DMS 273 treated with DMSO at 0.1 percent for 48 hours (cell line): Measurements from ENCODE around the gene DEUP1.
"Not testable (repeated sequence)": the region's sequence is repeated elsewhere in the genome, so short reads cannot be mapped to it uniquely, and the experiment has no call there.

Source experiments
- DNase-seq: peaks from one replicate; lab custom pipeline; 2025; lab: John Stamatoyannopoulos, UW

The DEUP1 gene

DNA sequence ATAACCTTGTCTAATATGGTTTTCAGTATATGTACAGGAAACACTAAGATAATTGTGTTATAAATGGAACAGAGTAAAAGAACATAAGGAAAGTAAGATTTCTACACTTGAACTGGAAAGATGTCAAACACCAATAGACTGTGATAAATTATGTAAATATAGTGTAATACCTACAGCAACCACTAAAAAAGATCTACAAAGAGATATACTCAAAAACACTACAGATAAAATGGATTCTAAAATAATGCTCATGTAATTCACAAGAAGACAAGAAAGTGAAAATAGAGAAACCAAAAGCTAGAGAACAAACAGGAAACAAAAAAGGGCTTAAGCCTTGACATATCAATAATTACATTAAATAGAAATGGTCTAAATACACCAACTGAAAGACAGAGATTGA, 30.9 kb downstream of the DEUP1 start:
- DNase-seq: no peak

DNA sequence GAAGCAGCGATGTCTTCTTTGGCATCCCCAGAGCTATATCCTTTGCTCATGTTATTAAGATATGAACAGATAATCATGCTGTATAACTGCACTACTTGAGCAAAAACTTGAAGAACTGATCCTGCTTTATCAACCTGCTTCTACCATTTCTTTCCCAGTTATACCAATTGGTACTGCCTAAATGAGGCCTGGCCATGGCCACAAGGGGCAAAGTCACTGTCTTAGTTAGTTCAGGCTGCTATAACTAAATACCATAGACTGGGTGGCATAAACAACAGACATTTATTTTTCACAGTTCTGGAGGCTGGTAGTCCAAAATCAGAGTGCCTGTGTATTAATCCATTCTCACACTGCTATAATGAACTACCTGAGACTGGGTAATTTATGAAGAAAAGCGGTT, 37.5 kb downstream of the DEUP1 start:
- no peak for DNase-seq

DNA sequence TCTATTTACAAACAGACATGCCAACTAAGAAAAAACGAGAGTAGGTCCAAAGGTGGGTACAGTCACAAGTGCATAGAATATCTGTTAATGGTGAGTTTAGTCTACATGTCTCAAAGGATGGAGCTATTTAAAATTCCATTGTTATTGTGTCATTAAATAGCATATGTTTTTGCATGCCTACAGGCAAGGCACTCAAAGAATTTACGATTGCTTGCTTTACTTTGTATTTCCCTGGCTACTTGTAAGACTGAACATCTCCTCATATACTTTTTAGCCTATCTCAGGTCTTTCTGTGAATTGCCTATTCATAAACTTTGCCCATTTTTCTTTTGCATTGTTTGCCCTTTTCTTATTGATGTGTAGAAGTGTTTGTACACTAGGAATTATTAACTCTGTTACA, 39.7 kb downstream of the DEUP1 start:
- DNase-seq: no peak

DNA sequence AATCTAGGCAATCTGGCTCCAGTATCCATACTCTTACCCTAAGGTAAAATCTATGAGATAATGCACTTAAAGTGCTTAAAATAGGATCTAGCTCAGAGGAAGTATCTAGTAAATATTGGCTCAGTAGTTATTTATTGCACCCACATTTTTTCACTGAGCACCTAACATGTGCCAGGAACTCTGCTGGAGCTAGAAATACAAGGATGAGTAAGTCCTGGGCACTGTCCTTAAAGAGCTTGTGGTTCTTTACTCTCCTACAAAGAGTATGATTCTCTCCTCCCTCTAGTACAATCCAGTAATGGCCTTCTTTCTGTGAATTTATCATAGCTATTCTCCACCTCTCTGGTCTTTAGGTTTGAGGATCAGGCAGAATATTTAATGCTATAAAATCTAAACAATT, 59.2 kb downstream of the DEUP1 start:
- no peak for DNase-seq

DNA sequence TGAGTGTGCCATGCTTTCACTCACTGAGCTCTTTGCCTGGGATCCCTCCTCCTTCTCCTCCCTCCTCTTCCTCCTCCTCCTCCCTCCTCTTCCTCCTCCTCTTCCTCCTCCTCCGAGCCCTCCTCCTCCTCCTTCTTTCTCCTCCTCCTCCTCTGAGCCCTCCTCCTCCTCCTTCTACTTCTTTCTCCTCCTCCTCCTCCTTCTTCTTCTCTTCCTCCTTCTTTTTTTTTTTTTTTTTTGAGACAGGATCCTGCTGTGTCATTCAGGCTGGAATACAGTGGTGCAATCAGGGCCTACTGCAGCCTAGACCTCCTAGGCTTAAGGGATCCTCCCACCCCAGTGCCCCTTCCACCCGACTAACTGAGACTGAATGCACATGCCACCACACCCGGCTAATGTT, 62.3 kb downstream of the DEUP1 start:
- DNase-seq: no peak

- DNase-seq: no peak
Observed at GRCh38 chr11:93393386-93393785, 62.8 kb downstream of the DEUP1 start.

GRCh38 chr11:93394488-93394887, 63.9 kb downstream of the DEUP1 start:
- DNase-seq: no peak

DNA sequence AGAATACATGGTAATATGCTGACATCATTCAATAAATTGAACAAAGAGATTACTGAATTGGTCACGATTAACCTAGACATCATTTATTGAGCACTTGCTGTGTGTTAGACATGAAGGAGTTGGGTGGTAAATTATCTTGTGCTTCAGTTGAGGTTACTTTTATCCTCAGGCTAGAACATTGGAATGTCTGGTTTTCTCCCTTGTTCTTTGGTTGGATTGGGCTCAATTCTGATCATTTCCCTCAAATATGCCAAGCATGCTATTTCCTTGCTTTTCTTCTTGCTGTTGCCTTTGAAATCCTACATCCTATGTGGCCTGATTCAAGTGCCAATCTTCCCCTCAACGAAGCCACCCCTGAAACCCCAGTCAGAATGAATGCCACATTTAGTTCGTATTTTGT, 65.8 kb downstream of the DEUP1 start:
- DNase-seq: no peak

DNA sequence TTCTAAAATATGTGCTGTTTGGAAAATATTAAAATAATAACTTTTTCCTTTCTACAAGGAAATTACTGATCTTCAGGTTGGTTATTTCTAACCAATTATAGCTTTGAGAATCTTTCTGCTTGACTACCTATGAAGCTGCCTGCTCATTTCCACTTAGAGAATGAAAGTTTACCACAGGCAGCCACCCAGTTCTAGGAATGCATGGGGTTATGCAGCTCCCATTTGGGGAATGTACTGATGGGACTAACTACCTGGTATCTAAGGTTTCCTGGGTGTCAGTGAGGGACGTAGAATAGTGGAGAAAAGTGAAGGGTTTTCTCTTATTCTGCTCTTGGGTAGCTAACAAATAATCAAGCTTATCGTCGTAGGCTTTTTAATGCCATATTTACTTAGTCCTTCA, 73.4 kb downstream of the DEUP1 start:
- DNase-seq: no peak

DNA sequence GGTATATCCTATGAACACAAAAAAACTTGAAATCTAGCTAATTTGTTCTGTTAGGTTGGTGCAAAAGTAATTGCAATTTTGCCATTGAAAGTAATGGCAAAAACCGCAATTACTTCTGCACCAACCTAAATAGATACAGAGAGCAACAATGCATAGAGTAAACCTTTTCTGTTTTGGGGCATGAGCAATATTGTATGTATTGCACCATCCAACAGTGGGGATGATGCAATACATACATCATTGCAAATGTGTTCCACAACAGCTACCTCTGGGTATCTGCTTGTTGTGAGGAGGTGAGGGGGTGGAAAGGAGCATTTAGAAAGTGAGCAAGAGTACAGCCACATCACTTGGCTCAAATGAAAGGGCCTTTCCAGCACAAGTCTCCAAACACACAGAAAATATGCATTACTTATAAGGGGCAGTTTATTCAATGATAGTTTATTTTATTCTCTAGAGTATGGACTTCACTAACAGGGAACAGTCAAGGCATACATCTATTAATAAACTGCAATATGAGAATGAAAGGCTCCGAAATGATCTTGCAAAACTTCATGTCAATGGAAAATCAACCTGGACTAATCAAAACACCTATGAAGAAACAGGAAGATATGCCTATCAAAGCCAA, 77.3 kb downstream of the DEUP1 start:
- DNase-seq: no peak

DNA sequence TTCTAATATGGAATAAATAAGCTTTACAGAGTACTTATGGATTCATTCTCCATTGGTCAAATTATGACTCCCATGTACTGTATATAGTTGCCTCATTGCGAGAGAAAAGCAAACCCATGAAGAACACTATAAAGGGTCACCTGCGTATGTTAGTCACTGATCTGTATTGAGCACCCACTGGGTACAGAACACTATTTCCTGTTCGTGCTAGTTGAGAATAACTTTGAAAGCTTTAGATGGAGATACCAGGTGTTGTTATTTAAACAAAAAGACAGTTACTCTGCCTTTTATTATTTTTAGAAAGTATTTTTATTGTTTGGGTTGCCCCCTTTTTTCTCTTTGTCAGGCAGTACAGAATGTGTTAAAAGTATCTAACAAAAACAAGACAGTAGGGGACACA, 79.9 kb downstream of the DEUP1 start:
- DNase-seq: no peak

GRCh38 chr11:93411705-93412104, 81.2 kb downstream of the DEUP1 start:
- no peak for DNase-seq

- no peak for DNase-seq
Observed at GRCh38 chr11:93432247-93432646, 101.7 kb downstream of the DEUP1 start.

GRCh38 chr11:93443232-93443631, 112.7 kb downstream of the DEUP1 start:
- DNase-seq: not testable (repeated sequence)

DNA sequence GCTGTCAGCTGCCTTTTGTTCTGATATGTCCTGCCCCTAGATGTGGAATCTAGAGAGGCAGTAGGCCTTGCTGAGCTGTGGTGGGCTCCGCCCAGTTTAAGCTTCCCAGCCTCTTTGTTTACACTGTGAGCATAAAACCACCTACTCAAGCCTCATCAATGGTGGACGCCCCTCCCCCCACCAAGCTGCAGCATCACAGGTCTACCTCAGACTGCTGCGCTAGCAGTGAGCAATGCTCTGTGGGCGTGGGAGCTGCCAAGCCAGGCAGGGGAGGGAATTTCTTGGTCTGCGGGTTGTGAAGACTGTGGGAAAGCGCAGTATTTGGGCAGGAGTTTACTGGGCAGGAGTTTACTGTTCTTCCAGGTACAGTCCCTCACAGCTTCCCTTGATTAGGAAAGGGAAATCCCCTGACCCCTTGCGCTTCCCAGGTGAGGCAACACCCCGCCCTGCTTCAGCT, 114.1 kb downstream of the DEUP1 start:
- no peak for DNase-seq

DNA sequence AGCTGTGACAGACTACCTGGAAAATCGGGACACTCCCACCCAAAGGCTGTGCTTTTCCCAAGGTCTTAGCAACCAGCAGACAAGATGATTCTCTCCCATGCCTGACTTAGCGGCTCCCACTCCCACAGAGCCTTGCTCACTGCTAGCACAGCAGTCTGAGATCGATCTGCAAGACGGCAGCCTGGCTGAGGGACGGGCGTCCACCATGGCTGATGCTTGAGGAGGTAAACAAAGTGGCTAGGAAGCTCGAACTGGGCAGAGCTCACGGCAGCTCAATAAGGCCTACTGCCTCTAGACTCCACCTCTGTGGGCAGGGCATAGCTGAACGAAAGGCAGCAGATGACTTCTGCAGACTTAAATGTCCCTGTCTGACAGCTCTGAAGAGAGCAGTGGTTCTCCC, 127.7 kb downstream of the DEUP1 start:
- DNase-seq: no peak

DNA sequence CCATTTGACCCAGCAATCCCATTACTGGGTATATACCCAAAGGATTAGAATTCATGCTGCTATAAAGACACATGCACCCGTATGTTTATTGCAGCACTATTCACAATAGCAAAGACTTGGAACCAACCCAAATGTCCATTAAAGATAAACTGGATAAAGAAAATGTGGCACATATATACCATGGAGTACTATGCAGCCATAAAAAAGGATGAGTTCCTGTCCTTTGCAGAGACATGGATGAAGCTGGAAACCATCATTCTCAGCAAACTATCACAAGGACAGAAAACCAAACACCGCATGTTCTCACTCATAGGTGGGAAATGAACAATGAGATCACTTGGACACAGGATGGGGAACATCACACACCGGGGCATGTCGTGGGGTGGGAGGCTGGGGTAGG, 133.1 kb downstream of the DEUP1 start:
- not testable (repeated sequence) for DNase-seq

DNA sequence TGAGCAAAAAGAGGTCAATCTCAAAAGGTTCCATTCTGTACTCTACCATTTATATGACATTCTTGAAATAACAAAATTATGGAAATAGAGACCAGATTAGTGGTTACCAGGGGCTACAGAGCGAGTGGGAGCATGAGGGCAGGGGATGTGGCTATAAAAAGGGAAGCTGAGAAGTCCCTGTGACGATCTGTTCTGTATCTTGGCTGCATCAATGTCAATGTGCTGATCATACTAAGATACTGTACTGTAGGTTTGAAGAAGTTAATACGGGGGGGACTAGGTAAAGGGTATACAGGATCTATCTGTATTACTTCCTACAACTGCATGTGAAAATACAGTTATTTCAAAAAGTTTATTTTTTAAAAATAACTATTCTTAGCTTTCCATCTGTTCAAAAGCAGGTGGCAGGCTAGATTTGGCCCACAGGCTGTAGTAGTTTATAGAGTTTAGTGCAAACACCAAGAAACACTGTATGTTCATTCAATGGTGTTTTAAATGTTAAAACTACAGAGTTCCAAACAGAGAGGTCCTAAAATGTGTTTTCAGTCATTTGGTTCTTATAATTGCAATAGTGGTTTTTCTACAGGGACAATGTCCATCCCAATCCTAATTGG, 134.5 kb downstream of the DEUP1 start:
- DNase-seq: no peak

- no peak for DNase-seq
Observed at GRCh38 chr11:93467054-93467453, 136.5 kb downstream of the DEUP1 start.

DNA sequence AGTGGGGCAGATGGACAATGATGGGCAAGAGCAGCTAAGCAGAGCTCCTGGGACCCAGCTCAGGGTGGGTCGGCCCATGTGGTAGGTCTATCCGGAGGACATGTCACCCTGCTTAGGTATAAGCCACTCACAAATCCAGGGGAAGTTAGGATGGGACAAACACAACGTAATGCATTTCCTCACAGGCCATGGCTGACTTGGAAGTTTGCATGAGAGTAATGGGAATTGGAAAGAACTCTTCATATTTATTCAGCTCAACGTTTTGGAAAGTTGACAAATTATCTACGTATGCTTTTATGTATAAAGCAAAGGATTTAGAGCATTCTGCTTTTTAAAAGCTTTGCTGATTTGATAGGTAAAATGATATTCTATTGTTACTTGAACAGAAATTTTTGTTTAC, 137.7 kb downstream of the DEUP1 start:
- no peak for DNase-seq

- no peak for DNase-seq
Observed at GRCh38 chr11:93474123-93474522, 143.6 kb downstream of the DEUP1 start.

GRCh38 chr11:93476796-93477195, 146.3 kb downstream of the DEUP1 start:
- DNase-seq: no peak

DNA sequence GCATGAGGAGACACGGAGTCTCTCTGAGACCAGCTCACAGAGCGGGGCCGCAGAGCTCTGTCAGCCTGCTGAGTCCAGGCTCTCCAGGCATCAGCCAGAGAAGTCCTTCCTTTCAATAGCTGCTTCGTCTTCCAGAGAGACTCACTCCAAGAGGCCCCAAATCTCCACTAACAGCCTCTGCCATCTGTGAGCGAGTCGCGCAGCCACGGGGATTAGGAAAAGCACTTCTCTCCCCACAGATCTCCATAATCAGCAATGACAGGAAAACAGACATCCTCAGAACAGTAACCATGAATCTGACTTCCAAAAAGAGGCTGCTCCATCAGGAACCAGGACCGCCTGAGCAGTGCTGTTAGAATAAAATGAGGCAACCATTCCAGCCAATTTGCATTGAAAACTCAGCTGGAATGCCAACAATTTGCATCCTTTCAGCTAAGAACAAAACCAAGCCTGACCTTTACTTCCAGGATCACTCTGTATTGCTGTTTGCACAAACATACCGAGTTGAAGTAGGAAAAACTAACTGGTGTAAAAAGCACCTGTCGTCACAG, 147.2 kb downstream of the DEUP1 start:
- DNase-seq: no peak

DNA sequence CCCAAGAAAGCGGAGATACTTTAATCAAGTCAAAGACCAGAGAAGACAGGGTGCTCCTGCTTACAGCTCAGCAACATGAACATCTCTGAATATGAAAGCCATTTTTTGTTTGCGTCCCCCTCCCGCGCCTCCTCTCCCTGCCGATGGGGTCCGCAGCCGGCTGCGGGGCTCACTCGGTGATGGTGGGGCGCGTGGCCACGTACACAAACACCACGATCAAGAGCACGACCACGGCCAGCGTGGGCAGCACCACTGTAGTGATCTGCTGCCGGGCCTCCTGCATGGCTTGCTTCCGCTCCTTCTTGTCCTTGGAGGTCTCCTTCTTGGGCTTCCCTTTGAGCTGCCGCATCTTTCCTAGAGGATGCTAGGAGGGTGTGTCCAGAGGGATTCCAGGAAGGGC, 148.3 kb downstream of the DEUP1 start:
- no peak for DNase-seq
